ENCODE measurements around the gene ARAP2.

The ARAP2 gene

GRCh38 chr4:36285784-36286480 lies 41.6 kb upstream of the ARAP2 start:
- H3K4me3 ChIP-seq (ENCODE audit: low read depth, low read length): no peak overlapping the region
- TF ChIP-seq CTCF (IDR thresholded peaks at IDR 0.05; ENCODE audit: borderline replicate concordance, insufficient read depth, low read depth, low read length): no peak

GRCh38 chr4:36283912-36284465 lies 39.7 kb upstream of the ARAP2 start:
- no peak overlapping the region for H3K4me3 ChIP-seq (ENCODE audit: low read depth, low read length)
- no peak for TF ChIP-seq CTCF (IDR thresholded peaks at IDR 0.05; ENCODE audit: borderline replicate concordance, insufficient read depth, low read depth, low read length)

GRCh38 chr4:36282503-36283030 lies 38.3 kb upstream of the ARAP2 start:
- TF ChIP-seq CTCF (IDR thresholded peaks at IDR 0.05; ENCODE audit: borderline replicate concordance, insufficient read depth, low read depth, low read length): no peak
- no peak overlapping the region for H3K4me3 ChIP-seq (ENCODE audit: low read depth, low read length)

GRCh38 chr4:36281384-36282106 lies 37.2 kb upstream of the ARAP2 start, which contains the start of gene DTHD1:
DTHD1 (plus strand) TSS chr4:36281616; CDS start chr4:36281759, 143 bp downstream.
- TF ChIP-seq CTCF (IDR thresholded peaks at IDR 0.05; ENCODE audit: borderline replicate concordance, insufficient read depth, low read depth, low read length): no peak
- H3K4me3 ChIP-seq (ENCODE audit: low read depth, low read length): no peak within 1 kb of the TSS

GRCh38 chr4:36280555-36280954 lies 36.2 kb upstream of the ARAP2 start:
- TF ChIP-seq CTCF (IDR thresholded peaks at IDR 0.05; ENCODE audit: borderline replicate concordance, insufficient read depth, low read depth, low read length): no peak
- H3K4me3 ChIP-seq (ENCODE audit: low read depth, low read length): no peak overlapping the region

GRCh38 chr4:36278789-36279188 lies 34.5 kb upstream of the ARAP2 start:
- no peak for TF ChIP-seq CTCF (IDR thresholded peaks at IDR 0.05; ENCODE audit: borderline replicate concordance, insufficient read depth, low read depth, low read length)
- no peak overlapping the region for H3K4me3 ChIP-seq (ENCODE audit: low read depth, low read length)
